Measurements from ENCODE around the gene RPP21.
A peak's percentile ranks its signal among the peaks of the same experiment; 100 is the strongest.

RPP21 gene

GRCh38 chr6:30323806-30324205 lies 21.1 kb upstream of the RPP21 start:
- H4K20me1 ChIP-seq (ENCODE audit: insufficient read depth, low read length): no peaks in the 10 kb centered on the region
- 0 out of 2 replicates have a peak overlapping the region, but pooled peaks have one; percentile 96 for H3K4me2 ChIP-seq (ENCODE audit: low read length)
- H3K9ac ChIP-seq (ENCODE audit: low read length): no peak overlapping the region
- H2AFZ ChIP-seq (ENCODE audit: low read length): no peak overlapping the region
- TF ChIP-seq EZH2 (IDR thresholded peaks at IDR 0.05; ENCODE audit: borderline replicate concordance, low read length) (no peak), CTCF (IDR thresholded peaks at IDR 0.05; ENCODE audit: low read length) (no peak)
- H3K79me2 ChIP-seq (ENCODE audit: insufficient read depth, low read length): peaks cover 67% of the 10 kb centered on the region
- no peaks in the 10 kb centered on the region for H3K9me3 ChIP-seq (ENCODE audit: low read length)
- peaks cover 29% of the 10 kb centered on the region for H3K36me3 ChIP-seq (ENCODE audit: insufficient read depth, low read length)
- no peaks in the 10 kb centered on the region for H3K27me3 ChIP-seq (ENCODE audit: insufficient read depth, low read length)
- H3F3A ChIP-seq (ENCODE audit: insufficient read depth, low read length): 0 out of 2 replicates have a peak, but pooled peaks cover 3% of the 10 kb centered on the region
- H3K4me3 ChIP-seq (ENCODE audit: low read depth, low read length, poor library complexity, severe bottlenecking): no peak overlapping the region
- H3K9me2 ChIP-seq (ENCODE audit: low read depth, low read length): no peaks in the 10 kb centered on the region
- H3K27ac ChIP-seq (ENCODE audit: low read depth, low read length, poor library complexity, severe bottlenecking): no peak overlapping the region
- H3K4me1 ChIP-seq (ENCODE audit: insufficient read depth, low read length, severe bottlenecking): peaks cover 40% of the 10 kb centered on the region

- Histone ChIP-seq H3K27me3 (ENCODE audit: insufficient read depth, low read length) (no peaks in the 10 kb centered on the region), H3K4me3 (ENCODE audit: low read depth, low read length, poor library complexity, severe bottlenecking) (peak overlapping the region; percentile 80), H3K4me1 (ENCODE audit: insufficient read depth, low read length, severe bottlenecking) (peaks cover 37% of the 10 kb centered on the region), H3F3A (ENCODE audit: insufficient read depth, low read length) (0 out of 2 replicates have a peak, but pooled peaks cover 3% of the 10 kb centered on the region), H2AFZ (ENCODE audit: low read length) (no peak overlapping the region), H3K9ac (ENCODE audit: low read length) (peak overlapping the region; percentile 82), H3K9me3 (ENCODE audit: low read length) (no peaks in the 10 kb centered on the region), H3K27ac (ENCODE audit: low read depth, low read length, poor library complexity, severe bottlenecking) (peak overlapping the region; percentile 92), H3K79me2 (ENCODE audit: insufficient read depth, low read length) (peaks cover 54% of the 10 kb centered on the region), H4K20me1 (ENCODE audit: insufficient read depth, low read length) (no peaks in the 10 kb centered on the region), H3K4me2 (ENCODE audit: low read length) (peak overlapping the region; percentile 96), H3K36me3 (ENCODE audit: insufficient read depth, low read length) (peaks cover 33% of the 10 kb centered on the region), H3K9me2 (ENCODE audit: low read depth, low read length) (no peaks in the 10 kb centered on the region)
- TF ChIP-seq CTCF (IDR thresholded peaks at IDR 0.05; ENCODE audit: low read length) (no peak), EZH2 (IDR thresholded peaks at IDR 0.05; ENCODE audit: borderline replicate concordance, low read length) (no peak)
These were observed 19.6 kb upstream of the RPP21 start for GRCh38 chr6:30325150-30325872.

GRCh38 chr6:30325873-30326525 lies 19.0 kb upstream of the RPP21 start:
- H3K27ac ChIP-seq (ENCODE audit: low read depth, low read length, poor library complexity, severe bottlenecking): peak overlapping the region; percentile 92
- 0 out of 2 replicates have a peak overlapping the region, but pooled peaks have one; percentile 15 for H2AFZ ChIP-seq (ENCODE audit: low read length)
- H3K9ac ChIP-seq (ENCODE audit: low read length): peak overlapping the region; percentile 82
- H3K4me3 ChIP-seq (ENCODE audit: low read depth, low read length, poor library complexity, severe bottlenecking): peak overlapping the region; percentile 80
- no peaks in the 10 kb centered on the region for H3K9me3 ChIP-seq (ENCODE audit: low read length)
- H3K4me1 ChIP-seq (ENCODE audit: insufficient read depth, low read length, severe bottlenecking): peaks cover 33% of the 10 kb centered on the region
- peaks cover 37% of the 10 kb centered on the region for H3K36me3 ChIP-seq (ENCODE audit: insufficient read depth, low read length)
- H3K27me3 ChIP-seq (ENCODE audit: insufficient read depth, low read length): no peaks in the 10 kb centered on the region
- peak overlapping the region; percentile 96 for H3K4me2 ChIP-seq (ENCODE audit: low read length)
- no peaks in the 10 kb centered on the region for H4K20me1 ChIP-seq (ENCODE audit: insufficient read depth, low read length)
- H3K79me2 ChIP-seq (ENCODE audit: insufficient read depth, low read length): peaks cover 47% of the 10 kb centered on the region
- no peak for TF ChIP-seq CTCF (IDR thresholded peaks at IDR 0.05; ENCODE audit: low read length)
- no peak for TF ChIP-seq EZH2 (IDR thresholded peaks at IDR 0.05; ENCODE audit: borderline replicate concordance, low read length)
- 0 out of 2 replicates have a peak, but pooled peaks cover 3% of the 10 kb centered on the region for H3F3A ChIP-seq (ENCODE audit: insufficient read depth, low read length)
- H3K9me2 ChIP-seq (ENCODE audit: low read depth, low read length): no peaks in the 10 kb centered on the region
